ENCODE data around the gene CCNF. TPM values are rescaled to one million over a fixed set of nuclear protein-coding genes. Genes with fewer than 3 reads are reported as not detected.

The CCNF gene
- total and polyA plus RNA-seq, 9 of the 15 experiments (the other 6 are each of a cell fraction or from before 2014, with no cell fraction given) = 4.1 to 70.1 (median 29.5) TPM

DNA sequence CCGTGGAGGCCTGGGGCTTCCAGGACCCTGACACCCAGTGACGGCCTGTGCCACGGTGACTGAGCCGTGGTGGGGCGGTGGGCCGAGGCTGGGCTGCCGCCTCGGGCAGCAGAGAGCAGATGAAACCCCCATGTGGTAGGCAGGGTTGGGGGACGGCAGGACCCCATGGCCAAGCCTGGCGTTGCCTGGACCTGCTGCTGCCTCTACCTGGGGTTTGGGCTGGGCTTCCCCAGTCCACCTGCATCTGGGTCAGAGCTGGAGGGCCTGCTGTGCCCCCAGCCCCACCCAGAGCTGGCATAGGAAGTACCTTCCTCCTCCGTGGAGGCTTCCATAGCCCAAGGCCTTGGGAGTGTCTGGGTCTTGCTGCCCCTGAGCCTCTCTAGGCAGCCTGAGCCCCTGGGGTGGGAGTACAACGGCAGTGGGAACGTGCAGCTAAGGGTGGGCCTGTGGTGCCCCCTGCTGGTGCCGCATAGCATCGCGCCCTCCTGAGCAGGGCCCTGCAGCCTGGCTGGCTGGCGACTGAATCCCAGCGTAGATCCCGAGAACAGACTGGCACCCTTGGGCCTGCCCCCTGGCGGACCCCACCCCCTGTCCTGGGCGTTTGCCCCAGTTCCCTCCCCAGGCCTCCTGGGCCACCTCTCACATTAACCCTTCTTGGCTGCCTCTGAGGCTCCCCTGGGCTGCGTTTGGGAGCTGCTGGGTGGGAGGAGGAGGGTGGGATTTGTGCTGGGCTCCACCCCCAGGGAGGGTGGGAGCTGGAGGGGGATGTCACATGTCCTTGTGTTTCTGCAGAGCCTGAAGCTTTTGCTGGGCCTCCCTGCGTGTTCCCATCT lies 71.9 kb downstream of the CCNF start (continued):
- TF ChIP-seq, protein P1, sequence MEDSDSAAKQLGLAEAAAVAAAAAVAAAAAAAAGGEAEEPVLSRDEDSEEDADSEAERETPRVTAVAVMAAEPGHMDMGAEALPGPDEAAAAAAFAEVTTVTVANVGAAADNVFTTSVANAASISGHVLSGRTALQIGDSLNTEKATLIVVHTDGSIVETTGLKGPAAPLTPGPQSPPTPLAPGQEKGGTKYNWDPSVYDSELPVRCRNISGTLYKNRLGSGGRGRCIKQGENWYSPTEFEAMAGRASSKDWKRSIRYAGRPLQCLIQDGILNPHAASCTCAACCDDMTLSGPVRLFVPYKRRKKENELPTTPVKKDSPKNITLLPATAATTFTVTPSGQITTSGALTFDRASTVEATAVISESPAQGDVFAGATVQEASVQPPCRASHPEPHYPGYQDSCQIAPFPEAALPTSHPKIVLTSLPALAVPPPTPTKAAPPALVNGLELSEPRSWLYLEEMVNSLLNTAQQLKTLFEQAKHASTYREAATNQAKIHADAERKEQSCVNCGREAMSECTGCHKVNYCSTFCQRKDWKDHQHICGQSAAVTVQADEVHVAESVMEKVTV (CRISPR knock-in tag; IDR thresholded peaks at IDR 0.05) = peak; percentile 74
- peak; percentile 57 for TF ChIP-seq SP1 (CRISPR knock-in tag; IDR thresholded peaks at IDR 0.05)
- no peak; a peak in 1 of 4 replicates for TF ChIP-seq HDAC1 (IDR thresholded peaks at IDR 0.05)
- TF ChIP-seq, protein P2, sequence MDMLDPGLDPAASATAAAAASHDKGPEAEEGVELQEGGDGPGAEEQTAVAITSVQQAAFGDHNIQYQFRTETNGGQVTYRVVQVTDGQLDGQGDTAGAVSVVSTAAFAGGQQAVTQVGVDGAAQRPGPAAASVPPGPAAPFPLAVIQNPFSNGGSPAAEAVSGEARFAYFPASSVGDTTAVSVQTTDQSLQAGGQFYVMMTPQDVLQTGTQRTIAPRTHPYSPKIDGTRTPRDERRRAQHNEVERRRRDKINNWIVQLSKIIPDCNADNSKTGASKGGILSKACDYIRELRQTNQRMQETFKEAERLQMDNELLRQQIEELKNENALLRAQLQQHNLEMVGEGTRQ (CRISPR knock-in tag; IDR thresholded peaks at IDR 0.05) = peak; percentile 60
- TF ChIP-seq SMAD4 (CRISPR knock-in tag; conservative IDR thresholded peaks at IDR 0.05) = 0 out of 2 replicates have a peak, but pooled peaks have one; percentile 33
- TF ChIP-seq, protein P3, sequence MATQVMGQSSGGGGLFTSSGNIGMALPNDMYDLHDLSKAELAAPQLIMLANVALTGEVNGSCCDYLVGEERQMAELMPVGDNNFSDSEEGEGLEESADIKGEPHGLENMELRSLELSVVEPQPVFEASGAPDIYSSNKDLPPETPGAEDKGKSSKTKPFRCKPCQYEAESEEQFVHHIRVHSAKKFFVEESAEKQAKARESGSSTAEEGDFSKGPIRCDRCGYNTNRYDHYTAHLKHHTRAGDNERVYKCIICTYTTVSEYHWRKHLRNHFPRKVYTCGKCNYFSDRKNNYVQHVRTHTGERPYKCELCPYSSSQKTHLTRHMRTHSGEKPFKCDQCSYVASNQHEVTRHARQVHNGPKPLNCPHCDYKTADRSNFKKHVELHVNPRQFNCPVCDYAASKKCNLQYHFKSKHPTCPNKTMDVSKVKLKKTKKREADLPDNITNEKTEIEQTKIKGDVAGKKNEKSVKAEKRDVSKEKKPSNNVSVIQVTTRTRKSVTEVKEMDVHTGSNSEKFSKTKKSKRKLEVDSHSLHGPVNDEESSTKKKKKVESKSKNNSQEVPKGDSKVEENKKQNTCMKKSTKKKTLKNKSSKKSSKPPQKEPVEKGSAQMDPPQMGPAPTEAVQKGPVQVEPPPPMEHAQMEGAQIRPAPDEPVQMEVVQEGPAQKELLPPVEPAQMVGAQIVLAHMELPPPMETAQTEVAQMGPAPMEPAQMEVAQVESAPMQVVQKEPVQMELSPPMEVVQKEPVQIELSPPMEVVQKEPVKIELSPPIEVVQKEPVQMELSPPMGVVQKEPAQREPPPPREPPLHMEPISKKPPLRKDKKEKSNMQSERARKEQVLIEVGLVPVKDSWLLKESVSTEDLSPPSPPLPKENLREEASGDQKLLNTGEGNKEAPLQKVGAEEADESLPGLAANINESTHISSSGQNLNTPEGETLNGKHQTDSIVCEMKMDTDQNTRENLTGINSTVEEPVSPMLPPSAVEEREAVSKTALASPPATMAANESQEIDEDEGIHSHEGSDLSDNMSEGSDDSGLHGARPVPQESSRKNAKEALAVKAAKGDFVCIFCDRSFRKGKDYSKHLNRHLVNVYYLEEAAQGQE (IDR thresholded peaks at IDR 0.05; ENCODE audit: borderline replicate concordance) = peak; percentile 86
- TF ChIP-seq, protein P3 (CRISPR knock-in tag; IDR thresholded peaks at IDR 0.05; ENCODE audit: low read depth) = no peak
- TF ChIP-seq, protein P4, sequence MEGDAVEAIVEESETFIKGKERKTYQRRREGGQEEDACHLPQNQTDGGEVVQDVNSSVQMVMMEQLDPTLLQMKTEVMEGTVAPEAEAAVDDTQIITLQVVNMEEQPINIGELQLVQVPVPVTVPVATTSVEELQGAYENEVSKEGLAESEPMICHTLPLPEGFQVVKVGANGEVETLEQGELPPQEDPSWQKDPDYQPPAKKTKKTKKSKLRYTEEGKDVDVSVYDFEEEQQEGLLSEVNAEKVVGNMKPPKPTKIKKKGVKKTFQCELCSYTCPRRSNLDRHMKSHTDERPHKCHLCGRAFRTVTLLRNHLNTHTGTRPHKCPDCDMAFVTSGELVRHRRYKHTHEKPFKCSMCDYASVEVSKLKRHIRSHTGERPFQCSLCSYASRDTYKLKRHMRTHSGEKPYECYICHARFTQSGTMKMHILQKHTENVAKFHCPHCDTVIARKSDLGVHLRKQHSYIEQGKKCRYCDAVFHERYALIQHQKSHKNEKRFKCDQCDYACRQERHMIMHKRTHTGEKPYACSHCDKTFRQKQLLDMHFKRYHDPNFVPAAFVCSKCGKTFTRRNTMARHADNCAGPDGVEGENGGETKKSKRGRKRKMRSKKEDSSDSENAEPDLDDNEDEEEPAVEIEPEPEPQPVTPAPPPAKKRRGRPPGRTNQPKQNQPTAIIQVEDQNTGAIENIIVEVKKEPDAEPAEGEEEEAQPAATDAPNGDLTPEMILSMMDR (IDR thresholded peaks at IDR 0.05 in 2 of 3, conservative IDR thresholded peaks at IDR 0.05 in 1 of 3; ENCODE audit: insufficient read depth in 2 of 3, low read depth in 1 of 3, low read length in 3 of 3) = peak; percentile 92 to 95 (median 95)
- no peak for TF ChIP-seq ZNF12 (CRISPR knock-in tag; IDR thresholded peaks at IDR 0.05)
- TF ChIP-seq, protein P5, sequence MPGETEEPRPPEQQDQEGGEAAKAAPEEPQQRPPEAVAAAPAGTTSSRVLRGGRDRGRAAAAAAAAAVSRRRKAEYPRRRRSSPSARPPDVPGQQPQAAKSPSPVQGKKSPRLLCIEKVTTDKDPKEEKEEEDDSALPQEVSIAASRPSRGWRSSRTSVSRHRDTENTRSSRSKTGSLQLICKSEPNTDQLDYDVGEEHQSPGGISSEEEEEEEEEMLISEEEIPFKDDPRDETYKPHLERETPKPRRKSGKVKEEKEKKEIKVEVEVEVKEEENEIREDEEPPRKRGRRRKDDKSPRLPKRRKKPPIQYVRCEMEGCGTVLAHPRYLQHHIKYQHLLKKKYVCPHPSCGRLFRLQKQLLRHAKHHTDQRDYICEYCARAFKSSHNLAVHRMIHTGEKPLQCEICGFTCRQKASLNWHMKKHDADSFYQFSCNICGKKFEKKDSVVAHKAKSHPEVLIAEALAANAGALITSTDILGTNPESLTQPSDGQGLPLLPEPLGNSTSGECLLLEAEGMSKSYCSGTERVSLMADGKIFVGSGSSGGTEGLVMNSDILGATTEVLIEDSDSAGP (CRISPR knock-in tag; IDR thresholded peaks at IDR 0.05) = no peak
- no peak for TF ChIP-seq SREBF1 (IDR thresholded peaks at IDR 0.05; ENCODE audit: borderline replicate concordance, low read depth, low read length)
- TF ChIP-seq ZNF699 (CRISPR knock-in tag; IDR thresholded peaks at IDR 0.05; ENCODE audit: insufficient replicate concordance) = no peak

Data from K562 (cell line).